Activated CD4-positive, alpha-beta memory T cell treated with anti-CD3 and anti-CD28 coated beads, Interleukin-2, amount 10 ng/mL, durations not matched to agents 7 days and 5 days (primary cell): Measurements from ENCODE around the gene NPAS3. TPM values are rescaled to one million over a fixed set of nuclear protein-coding genes. Genes with fewer than 3 reads are reported as not detected.

Experiments used
- CTCF ChIA-PET: fragments of 350-600 bp; sonication (Branson Sonifier 250); formaldehyde crosslinking; loops from one replicate; lab custom pipeline; 2021; ENCODE audit warnings: antibody characterized with exemption, inconsistent platforms; lab: Charles Lee
- POLR2A ChIA-PET: fragments of 350-600 bp; sonication (Branson Sonifier 250); formaldehyde crosslinking; loops from one replicate; lab custom pipeline; 2021; ENCODE audit warnings: antibody characterized with exemption; lab: Charles Lee
- DNase-seq: peaks from one replicate; pipeline ENCODE4 v3.0.0-alpha.2; 2020
- H3K27ac Mint-ChIP-seq: one replicate; pipeline ENCODE4 v1.8.0; 2021; ENCODE audit warnings: mild to moderate bottlenecking, mixed read lengths
- H3K27me3 Mint-ChIP-seq: one replicate; pipeline ENCODE4 v1.8.0; 2021; ENCODE audit warnings: mixed read lengths
- H3K36me3 Mint-ChIP-seq: one replicate; pipeline ENCODE4 v1.8.0; 2021; ENCODE audit warnings: low read depth, mixed read lengths
- H3K4me1 Mint-ChIP-seq: one replicate; pipeline ENCODE4 v1.8.0; 2021; ENCODE audit warnings: mixed read lengths
- H3K4me3 Mint-ChIP-seq: one replicate; pipeline ENCODE4 v1.8.0; 2021; ENCODE audit warnings: mild to moderate bottlenecking, mixed read lengths
- H3K9me3 Mint-ChIP-seq: one replicate; pipeline ENCODE4 v1.8.0; 2021; ENCODE audit warnings: mixed read lengths
- total RNA-seq, 2 experiments: library from RNA; stranded (reverse); gene quantifications; one replicate each; pipeline ENCODE4 v1.2.3, GENCODE V29; 2021

Gene NPAS3
- total RNA-seq, 2 experiments from 2014 or later = not detected

GRCh38 chr14:33587791-33588190, 649.1 kb downstream of the NPAS3 start:
- no peak for DNase-seq
- CTCF ChIA-PET = interaction anchor here (0.5 kb wide), 1 partner anchor 204 kb away, joined by 3 read pairs; no protein-coding TSS in a partner anchor
- Mint-ChIP-seq H3K9me3 (no peaks in the 10 kb centered on the region), H3K36me3 (no peaks in the 10 kb centered on the region), H3K27me3 (no peaks in the 10 kb centered on the region), H3K4me3 (no peak overlapping the region), H3K4me1 (no peaks in the 10 kb centered on the region), H3K27ac (no peak overlapping the region)
- POLR2A ChIA-PET = no interaction called here

GRCh38 chr14:33588771-33589170, 650.1 kb downstream of the NPAS3 start:
- no peaks in the 10 kb centered on the region for H3K4me1 Mint-ChIP-seq
- no peaks in the 10 kb centered on the region for H3K36me3 Mint-ChIP-seq
- ChIA-PET CTCF (no interaction called here), POLR2A (no interaction called here)
- no peak for DNase-seq
- no peak overlapping the region for H3K27ac Mint-ChIP-seq
- no peaks in the 10 kb centered on the region for H3K27me3 Mint-ChIP-seq
- no peak overlapping the region for H3K4me3 Mint-ChIP-seq
- no peaks in the 10 kb centered on the region for H3K9me3 Mint-ChIP-seq

- H3K36me3 Mint-ChIP-seq = no peaks in the 10 kb centered on the region
- ChIA-PET POLR2A (no interaction called here), CTCF (no interaction called here)
- no peaks in the 10 kb centered on the region for H3K27me3 Mint-ChIP-seq
- no peak overlapping the region for H3K4me3 Mint-ChIP-seq
- H3K4me1 Mint-ChIP-seq = no peaks in the 10 kb centered on the region
- no peak for DNase-seq
- H3K9me3 Mint-ChIP-seq = no peaks in the 10 kb centered on the region
- no peak overlapping the region for H3K27ac Mint-ChIP-seq
Observed at GRCh38 chr14:33589334-33589733, 650.7 kb downstream of the NPAS3 start.

- Mint-ChIP-seq H3K4me1 (no peaks in the 10 kb centered on the region), H3K4me3 (no peak overlapping the region), H3K27me3 (no peaks in the 10 kb centered on the region), H3K9me3 (no peaks in the 10 kb centered on the region), H3K36me3 (no peaks in the 10 kb centered on the region), H3K27ac (no peak overlapping the region)
- no peak for DNase-seq
- CTCF ChIA-PET = no interaction called here
- POLR2A ChIA-PET = no interaction called here
Observed at GRCh38 chr14:33590891-33591630, 652.4 kb downstream of the NPAS3 start.

GRCh38 chr14:33592297-33592696, 653.6 kb downstream of the NPAS3 start:
- Mint-ChIP-seq H3K27me3 (no peaks in the 10 kb centered on the region), H3K36me3 (no peaks in the 10 kb centered on the region), H3K9me3 (no peaks in the 10 kb centered on the region), H3K4me1 (no peaks in the 10 kb centered on the region), H3K27ac (no peak overlapping the region), H3K4me3 (no peak overlapping the region)
- CTCF ChIA-PET = no interaction called here
- POLR2A ChIA-PET = no interaction called here
- DNase-seq = no peak

GRCh38 chr14:33596211-33597080, 657.8 kb downstream of the NPAS3 start:
- no peaks in the 10 kb centered on the region for H3K9me3 Mint-ChIP-seq
- no peaks in the 10 kb centered on the region for H3K4me1 Mint-ChIP-seq
- POLR2A ChIA-PET = no interaction called here
- no peak overlapping the region for H3K27ac Mint-ChIP-seq
- no peak overlapping the region for H3K4me3 Mint-ChIP-seq
- no peaks in the 10 kb centered on the region for H3K36me3 Mint-ChIP-seq
- CTCF ChIA-PET = no interaction called here
- no peaks in the 10 kb centered on the region for H3K27me3 Mint-ChIP-seq
- DNase-seq = no peak

GRCh38 chr14:33598582-33598981, 659.9 kb downstream of the NPAS3 start:
- no peak for DNase-seq
- CTCF ChIA-PET = no interaction called here
- Mint-ChIP-seq H3K27me3 (no peaks in the 10 kb centered on the region), H3K4me3 (no peak overlapping the region), H3K27ac (no peak overlapping the region), H3K9me3 (no peaks in the 10 kb centered on the region), H3K4me1 (no peaks in the 10 kb centered on the region), H3K36me3 (no peaks in the 10 kb centered on the region)
- POLR2A ChIA-PET = no interaction called here

GRCh38 chr14:33602396-33602795, 663.7 kb downstream of the NPAS3 start:
- POLR2A ChIA-PET = no interaction called here
- Mint-ChIP-seq H3K36me3 (no peaks in the 10 kb centered on the region), H3K4me3 (no peak overlapping the region), H3K27me3 (no peaks in the 10 kb centered on the region), H3K27ac (no peak overlapping the region), H3K9me3 (no peaks in the 10 kb centered on the region), H3K4me1 (no peaks in the 10 kb centered on the region)
- no peak for DNase-seq
- CTCF ChIA-PET = no interaction called here

- Mint-ChIP-seq H3K4me3 (no peak overlapping the region), H3K27me3 (no peaks in the 10 kb centered on the region), H3K36me3 (no peaks in the 10 kb centered on the region), H3K4me1 (no peaks in the 10 kb centered on the region), H3K9me3 (no peaks in the 10 kb centered on the region), H3K27ac (no peak overlapping the region)
- no peak for DNase-seq
- ChIA-PET POLR2A (no interaction called here), CTCF (no interaction called here)
Observed at GRCh38 chr14:33606591-33606990, 667.9 kb downstream of the NPAS3 start.

GRCh38 chr14:33609582-33609981, 670.9 kb downstream of the NPAS3 start:
- Mint-ChIP-seq H3K36me3 (no peaks in the 10 kb centered on the region), H3K4me1 (no peaks in the 10 kb centered on the region), H3K4me3 (no peak overlapping the region), H3K9me3 (no peaks in the 10 kb centered on the region), H3K27me3 (no peaks in the 10 kb centered on the region), H3K27ac (no peak overlapping the region)
- CTCF ChIA-PET = no interaction called here
- POLR2A ChIA-PET = no interaction called here
- DNase-seq = no peak

GRCh38 chr14:33610121-33610520, 671.4 kb downstream of the NPAS3 start:
- H3K4me1 Mint-ChIP-seq = no peaks in the 10 kb centered on the region
- H3K27me3 Mint-ChIP-seq = no peaks in the 10 kb centered on the region
- CTCF ChIA-PET = no interaction called here

GRCh38 chr14:33611405-33612196, 672.9 kb downstream of the NPAS3 start:
- CTCF ChIA-PET = interaction anchor here (1.1 kb wide), 1 partner anchor 16 kb away, joined by 3 read pairs; no protein-coding TSS in a partner anchor
- POLR2A ChIA-PET = no interaction called here

More at GRCh38 chr14:33610121-33610520, 671.4 kb downstream of the NPAS3 start:
- Mint-ChIP-seq H3K36me3 (no peaks in the 10 kb centered on the region), H3K27ac (no peak overlapping the region), H3K4me3 (no peak overlapping the region), H3K9me3 (no peaks in the 10 kb centered on the region)
- DNase-seq = no peak
- POLR2A ChIA-PET = no interaction called here

GRCh38 chr14:33612197-33612505, 673.5 kb downstream of the NPAS3 start:
- ChIA-PET CTCF (no interaction called here), POLR2A (no interaction called here)
- Mint-ChIP-seq H3K9me3 (no peaks in the 10 kb centered on the region), H3K27ac (no peak overlapping the region), H3K4me1 (no peaks in the 10 kb centered on the region), H3K36me3 (no peaks in the 10 kb centered on the region), H3K4me3 (no peak overlapping the region), H3K27me3 (no peaks in the 10 kb centered on the region)
- DNase-seq = no peak

More at GRCh38 chr14:33611405-33612196, 672.9 kb downstream of the NPAS3 start:
- Mint-ChIP-seq H3K27ac (no peak overlapping the region), H3K4me1 (no peaks in the 10 kb centered on the region), H3K9me3 (no peaks in the 10 kb centered on the region), H3K27me3 (no peaks in the 10 kb centered on the region), H3K36me3 (no peaks in the 10 kb centered on the region), H3K4me3 (no peak overlapping the region)
- no peak for DNase-seq
